ENCODE results near the gene CFAP20DC. TPM values are rescaled to one million over a fixed set of nuclear protein-coding genes. Genes with fewer than 3 reads are reported as not detected.

CFAP20DC gene
- total RNA-seq, 1 donor from 2014 or later, result 0.57 TPM

DNA sequence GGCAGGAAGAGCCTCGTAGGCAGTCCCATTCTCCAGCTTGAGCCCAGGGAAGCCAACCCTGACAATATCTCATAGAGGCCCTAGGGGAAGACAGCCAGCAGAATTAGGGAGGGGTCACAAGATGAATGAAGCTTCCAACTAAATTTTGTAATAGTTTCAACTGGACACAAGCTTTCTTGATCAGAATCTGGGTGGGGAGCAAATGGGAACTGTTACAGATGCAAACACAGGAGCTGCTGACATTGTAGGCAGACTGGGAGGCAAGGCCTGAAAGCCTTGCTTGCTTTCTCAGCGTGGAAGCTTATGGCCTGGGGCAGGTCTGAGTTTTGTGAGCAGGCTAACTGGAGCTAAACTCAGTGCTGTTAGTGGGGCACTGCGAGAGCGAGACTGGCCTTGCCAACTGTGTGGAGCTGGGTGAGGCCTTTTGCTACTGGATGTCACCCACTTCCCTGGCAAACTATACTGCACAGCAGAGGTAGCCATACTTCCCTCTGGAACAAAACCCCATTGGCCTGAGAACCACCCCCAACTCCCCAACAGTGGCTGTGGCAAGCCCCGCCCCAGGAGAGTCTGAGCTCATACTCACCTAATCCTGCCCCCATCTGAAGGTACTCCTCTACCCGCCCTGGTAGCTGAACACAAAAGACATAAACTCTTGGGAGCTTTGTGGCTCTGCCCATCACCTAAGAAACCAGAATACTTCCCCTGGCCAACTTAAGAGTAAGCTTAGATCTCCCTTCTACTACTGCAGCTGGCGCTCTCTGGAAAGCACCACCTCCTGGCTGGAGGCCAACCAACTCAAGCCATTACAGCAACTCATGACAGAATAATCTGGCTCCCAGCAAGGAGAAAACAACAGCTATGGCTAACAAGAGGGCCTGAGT, 42.9 kb downstream of the CFAP20DC start:
- Histone ChIP-seq H3K79me2 (ENCODE audit: insufficient read depth, low read length) (no peaks in the 10 kb centered on the region), H3K9me3 (ENCODE audit: insufficient read depth, low read depth, low read length) (no peaks in the 10 kb centered on the region), H3K9ac (ENCODE audit: low read length) (no peak overlapping the region), H3K4me3 (ENCODE audit: insufficient read depth, low read depth, low read length) (no peak overlapping the region), H4K20me1 (ENCODE audit: insufficient read depth, low read length) (no peaks in the 10 kb centered on the region), H3K27me3 (ENCODE audit: insufficient read depth, low read length) (no peaks in the 10 kb centered on the region), H3K36me3 (ENCODE audit: insufficient read depth, low read length) (no peaks in the 10 kb centered on the region), H3K4me1 (ENCODE audit: insufficient read depth, low read length) (peaks cover 2% of the 10 kb centered on the region), H3K4me2 (ENCODE audit: low read length) (no peak overlapping the region), H2AFZ (ENCODE audit: low read depth, low read length) (no peak overlapping the region), H3K27ac (ENCODE audit: low read depth, low read length) (no peak overlapping the region)
- TF ChIP-seq, protein P1, sequence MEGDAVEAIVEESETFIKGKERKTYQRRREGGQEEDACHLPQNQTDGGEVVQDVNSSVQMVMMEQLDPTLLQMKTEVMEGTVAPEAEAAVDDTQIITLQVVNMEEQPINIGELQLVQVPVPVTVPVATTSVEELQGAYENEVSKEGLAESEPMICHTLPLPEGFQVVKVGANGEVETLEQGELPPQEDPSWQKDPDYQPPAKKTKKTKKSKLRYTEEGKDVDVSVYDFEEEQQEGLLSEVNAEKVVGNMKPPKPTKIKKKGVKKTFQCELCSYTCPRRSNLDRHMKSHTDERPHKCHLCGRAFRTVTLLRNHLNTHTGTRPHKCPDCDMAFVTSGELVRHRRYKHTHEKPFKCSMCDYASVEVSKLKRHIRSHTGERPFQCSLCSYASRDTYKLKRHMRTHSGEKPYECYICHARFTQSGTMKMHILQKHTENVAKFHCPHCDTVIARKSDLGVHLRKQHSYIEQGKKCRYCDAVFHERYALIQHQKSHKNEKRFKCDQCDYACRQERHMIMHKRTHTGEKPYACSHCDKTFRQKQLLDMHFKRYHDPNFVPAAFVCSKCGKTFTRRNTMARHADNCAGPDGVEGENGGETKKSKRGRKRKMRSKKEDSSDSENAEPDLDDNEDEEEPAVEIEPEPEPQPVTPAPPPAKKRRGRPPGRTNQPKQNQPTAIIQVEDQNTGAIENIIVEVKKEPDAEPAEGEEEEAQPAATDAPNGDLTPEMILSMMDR (IDR thresholded peaks at IDR 0.05; ENCODE audit: insufficient read depth, low read depth, low read length), result no peak
- TF ChIP-seq EZH2 (IDR thresholded peaks at IDR 0.05; ENCODE audit: insufficient read depth, low read length), result no peak
- Mint-ChIP-seq H3K27ac (ENCODE audit: unreplicated experiment) (no peak overlapping the region), H3K4me1 (ENCODE audit: low read depth, unreplicated experiment) (no peaks in the 10 kb centered on the region), H3K36me3 (ENCODE audit: low read depth, unreplicated experiment) (no peaks in the 10 kb centered on the region), H3K27me3 (ENCODE audit: low read depth, unreplicated experiment) (no peaks in the 10 kb centered on the region), H3K9me3 (ENCODE audit: unreplicated experiment) (peaks cover 2% of the 10 kb centered on the region), H3K4me3 (ENCODE audit: unreplicated experiment) (no peak overlapping the region)
- DNase-seq (ENCODE audit: low read depth), result peak; percentile 49
- FAIRE-seq, result no peak

DNA sequence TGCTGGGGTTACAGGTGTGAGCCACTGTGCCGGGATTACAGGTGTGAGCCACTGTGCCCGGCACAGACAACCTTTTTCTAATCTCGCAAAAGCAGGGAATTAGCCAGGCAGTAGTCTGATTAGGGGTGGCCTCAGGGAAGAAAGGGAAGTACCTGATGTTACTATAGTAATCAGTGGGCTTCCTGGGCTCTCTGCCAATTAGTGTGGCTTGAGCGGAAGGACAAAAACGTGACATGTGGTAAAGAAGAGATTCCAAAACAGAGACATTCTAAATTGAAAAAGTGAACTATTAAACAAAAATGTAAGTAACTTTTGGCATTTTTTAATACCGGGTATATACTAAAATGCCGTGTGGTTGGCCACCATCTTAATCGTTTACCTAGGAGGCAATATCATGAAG, 48.1 kb downstream of the CFAP20DC start:
- Histone ChIP-seq H3K9me3 (ENCODE audit: insufficient read depth, low read depth, low read length) (no peaks in the 10 kb centered on the region), H2AFZ (ENCODE audit: low read depth, low read length) (no peak overlapping the region), H3K27me3 (ENCODE audit: insufficient read depth, low read length) (no peaks in the 10 kb centered on the region), H3K36me3 (ENCODE audit: insufficient read depth, low read length) (no peaks in the 10 kb centered on the region), H3K27ac (ENCODE audit: low read depth, low read length) (no peak overlapping the region), H3K79me2 (ENCODE audit: insufficient read depth, low read length) (no peaks in the 10 kb centered on the region), H4K20me1 (ENCODE audit: insufficient read depth, low read length) (no peaks in the 10 kb centered on the region), H3K4me1 (ENCODE audit: insufficient read depth, low read length) (peaks cover 16% of the 10 kb centered on the region), H3K4me2 (ENCODE audit: low read length) (no peak overlapping the region), H3K9ac (ENCODE audit: low read length) (no peak overlapping the region), H3K4me3 (ENCODE audit: insufficient read depth, low read depth, low read length) (no peak overlapping the region)
- H3K27ac Mint-ChIP-seq (ENCODE audit: unreplicated experiment), result no peak overlapping the region
- DNase-seq (ENCODE audit: low read depth) (no peak), FAIRE-seq (no peak)
- H3K36me3 Mint-ChIP-seq (ENCODE audit: low read depth, unreplicated experiment), result no peaks in the 10 kb centered on the region
- H3K27me3 Mint-ChIP-seq (ENCODE audit: low read depth, unreplicated experiment), result no peaks in the 10 kb centered on the region
- TF ChIP-seq, protein P1 (IDR thresholded peaks at IDR 0.05; ENCODE audit: insufficient read depth, low read depth, low read length), result no peak
- TF ChIP-seq EZH2 (IDR thresholded peaks at IDR 0.05; ENCODE audit: insufficient read depth, low read length), result no peak
- H3K4me3 Mint-ChIP-seq (ENCODE audit: unreplicated experiment), result no peak overlapping the region
- H3K9me3 Mint-ChIP-seq (ENCODE audit: unreplicated experiment), result no peaks in the 10 kb centered on the region
- H3K4me1 Mint-ChIP-seq (ENCODE audit: low read depth, unreplicated experiment), result peaks cover 13% of the 10 kb centered on the region

DNA sequence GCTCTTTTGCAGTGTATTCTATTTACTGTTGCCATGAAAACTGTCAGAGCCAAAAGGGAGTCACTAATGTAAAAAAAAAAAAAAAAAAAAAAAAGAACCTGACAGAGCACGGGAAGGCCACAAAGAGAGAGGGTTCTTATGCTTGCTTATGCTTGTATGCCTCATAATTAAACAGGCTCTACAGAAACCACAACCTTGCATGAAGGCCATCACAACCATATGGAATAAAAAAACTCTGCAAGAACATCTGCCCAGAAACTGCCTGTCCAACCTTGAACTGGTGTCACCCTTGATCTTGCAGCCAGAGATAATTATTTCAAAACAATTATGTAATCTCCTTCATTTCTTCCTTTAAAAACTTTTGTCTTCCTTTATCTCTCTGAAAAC, 50.1 kb downstream of the CFAP20DC start:
- Mint-ChIP-seq H3K9me3 (ENCODE audit: unreplicated experiment) (no peaks in the 10 kb centered on the region), H3K36me3 (ENCODE audit: low read depth, unreplicated experiment) (no peaks in the 10 kb centered on the region), H3K4me1 (ENCODE audit: low read depth, unreplicated experiment) (peaks cover 13% of the 10 kb centered on the region), H3K27me3 (ENCODE audit: low read depth, unreplicated experiment) (no peaks in the 10 kb centered on the region), H3K27ac (ENCODE audit: unreplicated experiment) (no peak overlapping the region), H3K4me3 (ENCODE audit: unreplicated experiment) (no peak overlapping the region)
- Histone ChIP-seq H2AFZ (ENCODE audit: low read depth, low read length) (no peak overlapping the region), H3K27ac (ENCODE audit: low read depth, low read length) (no peak overlapping the region), H3K9ac (ENCODE audit: low read length) (no peak overlapping the region), H3K27me3 (ENCODE audit: insufficient read depth, low read length) (no peaks in the 10 kb centered on the region), H3K4me3 (ENCODE audit: insufficient read depth, low read depth, low read length) (no peak overlapping the region), H3K36me3 (ENCODE audit: insufficient read depth, low read length) (no peaks in the 10 kb centered on the region), H3K9me3 (ENCODE audit: insufficient read depth, low read depth, low read length) (no peaks in the 10 kb centered on the region), H3K4me2 (ENCODE audit: low read length) (no peak overlapping the region), H3K4me1 (ENCODE audit: insufficient read depth, low read length) (peaks cover 16% of the 10 kb centered on the region), H4K20me1 (ENCODE audit: insufficient read depth, low read length) (no peaks in the 10 kb centered on the region), H3K79me2 (ENCODE audit: insufficient read depth, low read length) (no peaks in the 10 kb centered on the region)
- DNase-seq (ENCODE audit: low read depth) (peak; percentile 10), FAIRE-seq (no peak)
- TF ChIP-seq, protein P1 (IDR thresholded peaks at IDR 0.05; ENCODE audit: insufficient read depth, low read depth, low read length), result no peak
- TF ChIP-seq EZH2 (IDR thresholded peaks at IDR 0.05; ENCODE audit: insufficient read depth, low read length), result no peak
